T1000 (cell line): Measurements from ENCODE around the gene TM7SF3.

ENCODE experiments used
- DNase-seq: peaks from one replicate; lab custom pipeline; 2025; ENCODE audit warnings: mixed read lengths; lab: John Stamatoyannopoulos, UW

TM7SF3 gene

DNA sequence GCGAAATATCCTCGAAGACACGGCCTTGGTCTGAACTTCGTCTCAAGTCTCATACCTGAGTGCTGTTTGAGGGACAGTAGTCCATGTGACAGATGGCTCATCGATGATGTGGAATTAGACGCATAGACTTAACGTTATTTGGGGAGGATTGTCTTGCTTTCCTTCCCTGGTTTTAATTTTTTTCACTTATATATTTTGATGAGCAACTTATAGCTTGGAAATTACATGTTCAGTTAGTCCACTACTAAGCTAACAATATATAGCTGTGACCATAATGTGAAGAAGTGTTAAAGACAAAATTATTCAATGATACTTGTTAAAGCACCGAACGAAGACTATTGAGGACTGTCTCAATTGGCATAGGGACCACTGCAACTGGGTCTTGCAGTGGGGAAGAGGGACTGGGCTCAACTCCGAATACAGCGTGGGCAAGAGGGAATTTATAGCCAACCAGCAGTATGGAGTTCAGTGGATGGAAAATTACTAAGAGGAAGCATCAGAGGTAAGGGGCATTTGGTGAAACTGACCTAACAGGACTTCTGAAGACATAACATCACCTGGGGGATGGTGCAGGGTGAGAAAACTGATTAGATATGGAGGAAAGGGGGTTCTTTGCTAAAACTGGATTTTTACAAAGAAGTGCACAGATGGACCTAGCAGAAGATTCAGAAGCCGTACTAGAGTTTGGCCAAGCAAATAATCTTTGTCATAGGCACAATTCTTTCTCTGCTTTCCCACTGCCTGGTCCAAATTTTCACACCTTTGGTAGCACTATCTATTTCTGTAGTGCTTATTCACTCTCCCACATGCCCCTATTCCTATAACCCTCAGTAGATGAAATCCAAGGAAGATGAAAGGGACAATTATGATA lies 910 bp upstream of the TM7SF3 start:
- no peak for DNase-seq

DNA sequence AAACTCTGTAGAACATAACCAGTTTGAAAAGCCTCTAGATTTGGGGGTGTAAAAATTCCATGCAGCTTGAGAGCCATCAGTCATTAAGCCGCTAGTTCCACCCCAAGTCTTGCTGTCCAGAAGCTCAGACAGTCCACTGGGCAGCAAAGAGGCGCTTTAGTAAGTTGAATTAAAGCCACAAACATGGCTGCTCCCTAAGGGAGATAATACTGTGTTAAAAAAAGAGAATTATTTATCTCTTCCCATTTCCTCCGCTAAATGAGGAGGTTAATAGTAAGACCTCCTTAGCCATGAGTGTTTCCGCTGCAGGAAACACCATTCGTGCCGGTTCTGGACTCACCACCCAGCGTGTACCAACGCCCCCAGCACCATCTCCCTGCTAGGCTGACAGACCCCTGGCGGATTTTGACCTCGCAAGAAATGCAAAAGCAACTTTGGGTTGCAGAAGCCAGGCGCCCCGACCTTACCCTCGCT lies 536 bp downstream of the TM7SF3 start:
- DNase-seq: no peak

GRCh38 chr12:27012982-27013255 lies 1.3 kb downstream of the TM7SF3 start:
- DNase-seq: no peak

- DNase-seq: no peak
Measured at GRCh38 chr12:27012239-27012981, 1.8 kb downstream of the TM7SF3 start.

DNA sequence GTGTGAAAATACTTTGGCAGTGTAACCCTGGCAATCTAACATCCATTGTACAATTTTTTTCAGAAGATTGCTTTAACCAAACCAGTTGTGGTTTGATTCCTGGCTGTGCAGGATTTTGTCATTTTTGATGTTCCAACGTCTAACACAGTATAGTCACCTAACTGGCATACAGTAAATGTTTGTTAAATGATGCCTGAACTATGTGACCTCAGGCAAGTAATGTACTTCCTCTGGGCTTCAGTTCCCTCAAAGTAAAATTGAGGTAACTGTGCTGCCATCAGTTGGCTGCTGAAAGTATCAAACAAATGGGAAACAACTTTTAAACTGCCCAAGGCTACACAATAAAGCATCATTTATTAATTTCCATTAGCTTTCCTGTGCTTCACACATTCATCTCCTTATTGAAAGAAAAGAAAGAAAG lies 4.3 kb downstream of the TM7SF3 start:
- no peak for DNase-seq

- no peak for DNase-seq
Measured at GRCh38 chr12:27008081-27008480, 6.1 kb downstream of the TM7SF3 start.

DNA sequence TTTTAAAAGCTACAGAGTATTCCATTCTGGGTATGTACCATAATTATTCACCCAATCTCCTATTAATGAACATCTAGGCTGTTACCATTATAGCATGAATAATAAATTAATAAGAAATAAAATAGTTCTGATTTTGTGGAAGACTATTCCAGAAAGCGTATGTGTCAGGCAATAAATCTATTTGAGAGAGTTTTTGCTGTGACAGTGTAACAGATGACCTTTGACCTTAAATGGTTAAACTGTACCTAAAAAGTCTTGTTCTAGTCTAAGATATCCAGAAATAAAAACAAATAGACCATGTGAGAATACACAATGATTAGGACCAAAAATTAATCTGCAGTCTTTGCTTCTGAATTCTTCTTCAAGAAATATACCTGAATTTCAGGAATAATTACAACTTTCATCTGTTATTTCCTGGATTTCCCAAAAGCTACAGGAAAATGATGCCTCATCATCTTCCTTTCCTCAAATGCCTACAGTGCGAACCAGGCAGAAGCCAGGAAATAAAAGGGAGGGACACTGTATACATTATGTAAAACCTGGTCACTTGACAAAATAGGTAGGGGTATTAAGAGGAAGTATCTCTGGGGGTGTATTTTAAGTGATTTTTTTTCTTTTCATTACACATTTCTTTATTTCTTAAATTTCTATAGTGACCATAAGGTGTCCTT lies 7.3 kb downstream of the TM7SF3 start:
- no peak for DNase-seq

DNA sequence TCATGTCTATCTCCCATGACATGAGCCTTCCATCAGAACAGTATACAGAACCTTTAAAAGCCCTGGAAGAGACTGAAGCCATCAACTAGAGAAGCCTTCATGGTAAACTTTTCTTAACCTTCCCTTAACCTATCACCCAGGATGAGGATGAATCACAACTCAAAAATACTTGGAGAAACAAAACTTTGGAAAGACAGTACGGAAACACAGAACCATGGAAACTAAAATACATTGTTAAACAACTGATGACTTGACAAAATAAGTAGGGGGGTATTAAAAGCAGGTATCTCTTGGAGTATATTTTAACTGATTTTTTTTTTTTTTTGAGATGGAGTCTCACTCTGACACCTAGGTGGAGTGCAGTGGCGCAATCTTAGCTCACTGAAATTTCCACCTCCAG lies 8.7 kb downstream of the TM7SF3 start:
- DNase-seq: no peak

- DNase-seq: no peak
Measured at GRCh38 chr12:27003421-27004381, 10.5 kb downstream of the TM7SF3 start.

- DNase-seq: no peak
Measured at GRCh38 chr12:27002141-27002540, 12.0 kb downstream of the TM7SF3 start.

GRCh38 chr12:27001663-27002062 lies 12.5 kb downstream of the TM7SF3 start:
- DNase-seq: no peak

GRCh38 chr12:27000961-27001360 lies 13.2 kb downstream of the TM7SF3 start:
- DNase-seq: no peak

- DNase-seq: no peak
Measured at GRCh38 chr12:26997003-26997402, 17.2 kb downstream of the TM7SF3 start.

DNA sequence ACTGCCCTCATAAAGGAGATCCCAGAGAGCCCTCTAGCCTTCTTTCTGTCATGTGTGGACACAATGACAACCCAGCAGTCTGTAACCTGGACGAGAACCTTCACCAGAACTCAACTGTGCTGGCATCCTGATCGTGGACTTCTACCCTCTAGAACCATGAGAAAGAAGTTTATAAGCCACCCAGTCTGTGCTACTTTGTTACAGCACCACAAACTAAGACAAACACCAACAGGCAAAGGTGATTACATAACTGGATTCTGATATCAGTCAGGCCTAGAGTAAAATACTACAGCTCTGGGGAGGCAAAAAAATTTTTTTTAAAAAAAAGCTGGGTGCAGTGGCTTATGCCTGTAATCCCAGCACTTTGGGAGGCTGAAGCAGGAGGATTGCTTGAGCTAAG lies 18.5 kb downstream of the TM7SF3 start:
- DNase-seq: no peak

DNA sequence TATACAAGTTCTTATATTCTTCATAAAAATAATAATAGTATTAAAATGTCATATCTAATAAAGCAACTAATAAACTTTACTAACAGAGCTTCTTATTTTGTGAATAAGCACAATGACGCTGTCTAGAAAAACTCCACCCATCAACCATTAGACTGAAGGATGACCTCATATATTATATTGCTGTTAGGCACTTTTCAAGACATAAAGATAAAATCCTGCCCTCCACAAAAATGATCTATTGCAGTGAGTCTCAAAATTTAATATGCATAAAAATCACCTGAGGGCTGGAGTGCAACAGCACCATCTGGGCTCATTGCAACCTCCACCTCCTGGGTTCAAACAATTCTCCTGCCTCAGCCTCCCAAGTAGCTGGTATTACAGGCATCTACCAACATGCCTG lies 20.1 kb downstream of the TM7SF3 start:
- DNase-seq: no peak

DNA sequence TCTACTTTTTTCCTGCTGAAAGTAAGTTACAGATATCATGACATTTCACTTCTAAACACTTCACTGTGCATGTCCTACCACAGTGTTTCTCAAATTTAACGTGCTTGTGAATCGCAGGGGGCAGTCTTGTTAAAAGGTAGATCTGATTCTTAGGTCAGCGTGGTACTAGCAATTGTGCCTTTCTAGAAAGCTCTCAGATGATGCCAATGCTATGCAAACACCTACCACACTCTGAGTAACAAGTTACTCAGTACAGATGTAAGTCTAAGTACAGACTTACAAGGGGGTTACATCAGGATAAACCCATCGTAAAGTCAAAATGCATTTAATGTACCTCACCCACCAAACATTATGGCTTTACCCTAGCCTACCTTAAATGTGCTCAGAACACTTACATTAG lies 22.4 kb downstream of the TM7SF3 start:
- DNase-seq: no peak

- no peak for DNase-seq
Measured at GRCh38 chr12:26989873-26990272, 24.3 kb downstream of the TM7SF3 start.

DNA sequence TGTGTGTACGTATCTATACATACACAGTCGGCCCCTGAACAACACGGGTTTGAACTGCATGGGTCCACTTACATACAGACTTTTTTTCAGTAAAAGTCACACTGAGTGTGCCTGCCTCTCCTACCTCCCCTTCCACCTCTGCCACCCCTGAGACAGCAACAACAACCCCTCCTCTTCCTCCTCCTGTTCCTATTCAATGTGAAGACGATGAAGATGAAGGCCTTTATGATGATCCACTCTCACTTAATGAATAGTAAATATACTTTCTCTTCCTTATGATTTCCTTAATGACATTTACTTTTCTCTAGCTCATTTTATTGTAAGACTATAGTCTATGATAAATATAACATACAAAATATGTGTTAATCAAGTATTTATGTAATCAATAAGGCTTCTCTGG lies 25.5 kb downstream of the TM7SF3 start:
- DNase-seq: no peak

- DNase-seq: no peak
Measured at GRCh38 chr12:26987634-26988424, 26.4 kb downstream of the TM7SF3 start.

DNA sequence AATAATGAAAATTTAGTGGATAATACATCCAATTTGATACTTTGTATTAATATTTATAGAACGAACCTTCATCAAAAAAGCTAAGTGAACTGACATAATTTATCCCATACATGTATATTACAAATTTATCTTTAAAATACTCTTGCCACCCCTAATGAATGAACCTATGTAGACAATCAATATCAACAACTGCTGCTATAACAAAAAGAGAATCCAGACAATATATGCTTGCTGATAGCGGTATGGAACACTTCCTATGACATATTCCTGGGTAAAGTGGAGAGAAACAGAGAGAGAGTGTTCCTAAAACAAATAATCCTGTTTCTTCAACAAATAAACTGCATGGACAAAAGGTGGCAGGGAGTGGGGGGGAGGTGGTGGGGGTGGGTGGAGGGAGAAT lies 31.3 kb downstream of the TM7SF3 start:
- no peak for DNase-seq

- DNase-seq: no peak
Measured at GRCh38 chr12:26979733-26980132, 34.5 kb downstream of the TM7SF3 start.
